Amniotic epithelial cell (primary cell): ENCODE measurements around the gene NHSL1.
A peak's percentile ranks its signal among the peaks of the same experiment; 100 is the strongest.

ENCODE experiments used
- DNase-seq: peaks from one replicate; pipeline ENCODE4 v3.0.0-alpha.2; 2010; ENCODE audit warnings: low read depth

NHSL1 gene

GRCh38 chr6:138524526-138524925 lies 25.2 kb upstream of the NHSL1 start:
- DNase-seq, result no peak

GRCh38 chr6:138523347-138524210 lies 24.3 kb upstream of the NHSL1 start:
- no peak for DNase-seq

- DNase-seq, result no peak
These were observed 23.3 kb upstream of the NHSL1 start for GRCh38 chr6:138522611-138523010.

- DNase-seq, result no peak
These were observed 22.5 kb upstream of the NHSL1 start for GRCh38 chr6:138521790-138522189.

GRCh38 chr6:138520463-138520862 lies 21.2 kb upstream of the NHSL1 start:
- DNase-seq, result no peak

GRCh38 chr6:138518054-138518453 lies 18.8 kb upstream of the NHSL1 start:
- DNase-seq, result no peak

GRCh38 chr6:138517635-138518034 lies 18.3 kb upstream of the NHSL1 start:
- peak; percentile 51 for DNase-seq

GRCh38 chr6:138515657-138516248 lies 16.5 kb upstream of the NHSL1 start:
- no peak for DNase-seq

GRCh38 chr6:138514860-138515540 lies 15.7 kb upstream of the NHSL1 start:
- peak; percentile 21 for DNase-seq

- no peak for DNase-seq
These were observed 13.3 kb upstream of the NHSL1 start for GRCh38 chr6:138512609-138513008.

GRCh38 chr6:138510093-138510492 lies 10.8 kb upstream of the NHSL1 start:
- DNase-seq, result no peak

- peak; percentile 44 for DNase-seq
These were observed 10.1 kb upstream of the NHSL1 start for GRCh38 chr6:138509371-138509770.

GRCh38 chr6:138508676-138508988 lies 9.3 kb upstream of the NHSL1 start:
- DNase-seq, result no peak

GRCh38 chr6:138507977-138508675 lies 8.8 kb upstream of the NHSL1 start:
- no peak for DNase-seq

GRCh38 chr6:138504764-138505689 lies 5.7 kb upstream of the NHSL1 start:
- DNase-seq, result no peak

GRCh38 chr6:138503881-138504680 lies 4.8 kb upstream of the NHSL1 start:
- DNase-seq, result peak; percentile 23

- DNase-seq, result no peak
These were observed 3.3 kb upstream of the NHSL1 start for GRCh38 chr6:138502546-138502945.

GRCh38 chr6:138500867-138501446 lies 1.7 kb upstream of the NHSL1 start:
- DNase-seq, result peak; percentile 33

- DNase-seq, result no peak
These were observed 861 bp upstream of the NHSL1 start for GRCh38 chr6:138500045-138500665.
